A549 (cell line): ENCODE results near the gene MSMO1.

Source experiments
- CEBPB ChIP-seq, 2 experiments: fragments of >200 bp in 1 of 2; sonication (Bioruptor Twin) in 1 of 2; formaldehyde crosslinking in 1 of 2; IDR thresholded peaks; 2 replicates each; pipeline ENCODE4 v1.6.1; 2012 to 2016
- EP300 ChIP-seq, 2 experiments: fragments of >200 bp; sonication (Bioruptor Twin); formaldehyde crosslinking; IDR thresholded peaks; 2 replicates in 1 of 2; 3 replicates in 1 of 2; pipeline ENCODE4 v1.6.1; 2016 to 2017
- FOSB ChIP-seq: fragments of 250-450 bp; sonication (Bioruptor Pico); IDR thresholded peaks from 2 replicates; pipeline ENCODE4 v1.5.0; 2020; ENCODE audit warnings: mild to moderate bottlenecking, moderate library complexity
- HDAC2 ChIP-seq: fragments of 200-600 bp; sonication (generic); IDR thresholded peaks from 2 replicates; pipeline ENCODE4 v1.6.1; 2016
- HOXA7 ChIP-seq: fragments of 250-450 bp; sonication (Bioruptor Pico); IDR thresholded peaks from 2 replicates; pipeline ENCODE4 v1.5.0; 2020; ENCODE audit warnings: mild to moderate bottlenecking, moderate library complexity
- KDM5A ChIP-seq: fragments of 200-600 bp; sonication (generic); IDR thresholded peaks from 2 replicates; pipeline ENCODE4 v1.6.1; 2016; ENCODE audit warnings: antibody characterized with exemption, mild to moderate bottlenecking
- POLR2A ChIP-seq: IDR thresholded peaks from 2 replicates; pipeline ENCODE4 v1.6.1; 2012; ENCODE audit warnings: mild to moderate bottlenecking, low read length
- RCOR1 ChIP-seq: fragments of 150-350 bp; IDR thresholded peaks from 2 replicates; pipeline ENCODE4 v1.6.1; 2014; ENCODE audit warnings: antibody characterized with exemption, low read length, low read depth
- TP53 ChIP-seq: fragments of 250-450 bp; sonication (Bioruptor Pico); IDR thresholded peaks from 2 replicates; pipeline ENCODE4 v1.5.0; 2021; ENCODE audit warnings: mild to moderate bottlenecking, moderate library complexity
- ZNF302 ChIP-seq: fragments of 250-450 bp; sonication (Bioruptor Pico); IDR thresholded peaks from 2 replicates; pipeline ENCODE4 v1.9.0; 2021; ENCODE audit warnings: inconsistent platforms, mild to moderate bottlenecking, moderate library complexity
- TF ChIP-seq, protein P1 (sequence below): fragments of >200 bp; sonication (Bioruptor Twin); formaldehyde crosslinking; IDR thresholded peaks from 3 replicates; pipeline ENCODE4 v1.5.1; 2016
- TF ChIP-seq, protein P2 (sequence below): IDR thresholded peaks from 2 replicates; pipeline ENCODE4 v1.6.1; 2012
- TF ChIP-seq, protein P3 (sequence below): IDR thresholded peaks from 2 replicates; pipeline ENCODE4 v1.6.1; 2012

DNA sequence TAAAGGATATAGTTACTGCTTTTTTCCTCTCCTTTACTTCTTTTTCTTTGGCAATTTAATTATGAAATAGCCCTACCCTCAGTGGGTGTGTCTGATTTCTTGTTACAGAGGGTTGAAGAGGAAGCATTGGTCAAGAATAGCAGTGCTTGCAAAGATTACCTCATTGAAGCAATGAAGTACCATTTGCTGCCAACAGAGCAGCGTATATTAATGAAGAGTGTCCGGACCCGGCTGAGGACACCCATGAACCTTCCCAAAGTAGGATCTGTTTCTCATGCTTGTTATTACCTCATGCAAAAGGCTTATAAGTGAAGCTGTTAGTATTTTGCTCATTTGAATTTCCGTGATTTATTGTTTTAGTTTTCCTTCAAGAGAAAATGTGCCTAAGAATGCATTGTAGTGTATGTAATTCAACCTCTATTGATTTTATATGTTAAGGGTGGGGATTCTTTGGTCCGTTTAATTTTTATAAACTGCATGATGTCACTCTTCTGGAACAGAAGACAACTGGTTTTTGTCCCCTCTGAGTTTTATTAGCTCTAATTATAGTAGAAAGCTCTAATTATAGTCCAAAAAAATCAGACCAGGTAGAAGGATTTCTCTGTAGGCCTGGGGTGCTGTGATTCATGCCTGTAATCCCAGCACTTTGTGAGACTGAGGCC is 27.9 kb upstream of the MSMO1 start:
- TF ChIP-seq, protein P1, sequence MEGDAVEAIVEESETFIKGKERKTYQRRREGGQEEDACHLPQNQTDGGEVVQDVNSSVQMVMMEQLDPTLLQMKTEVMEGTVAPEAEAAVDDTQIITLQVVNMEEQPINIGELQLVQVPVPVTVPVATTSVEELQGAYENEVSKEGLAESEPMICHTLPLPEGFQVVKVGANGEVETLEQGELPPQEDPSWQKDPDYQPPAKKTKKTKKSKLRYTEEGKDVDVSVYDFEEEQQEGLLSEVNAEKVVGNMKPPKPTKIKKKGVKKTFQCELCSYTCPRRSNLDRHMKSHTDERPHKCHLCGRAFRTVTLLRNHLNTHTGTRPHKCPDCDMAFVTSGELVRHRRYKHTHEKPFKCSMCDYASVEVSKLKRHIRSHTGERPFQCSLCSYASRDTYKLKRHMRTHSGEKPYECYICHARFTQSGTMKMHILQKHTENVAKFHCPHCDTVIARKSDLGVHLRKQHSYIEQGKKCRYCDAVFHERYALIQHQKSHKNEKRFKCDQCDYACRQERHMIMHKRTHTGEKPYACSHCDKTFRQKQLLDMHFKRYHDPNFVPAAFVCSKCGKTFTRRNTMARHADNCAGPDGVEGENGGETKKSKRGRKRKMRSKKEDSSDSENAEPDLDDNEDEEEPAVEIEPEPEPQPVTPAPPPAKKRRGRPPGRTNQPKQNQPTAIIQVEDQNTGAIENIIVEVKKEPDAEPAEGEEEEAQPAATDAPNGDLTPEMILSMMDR, result no peak
- TF ChIP-seq POLR2A (no peak), FOSB (CRISPR knock-in tag) (no peak), RCOR1 (no peak), CEBPB (IDR thresholded peaks at IDR 0.05) (no peak), EP300 (IDR thresholded peaks at IDR 0.05) (no peak), HOXA7 (no peak), ZNF302 (CRISPR knock-in tag) (no peak), HDAC2 (no peak), KDM5A (no peak), TP53 (CRISPR knock-in tag) (no peak)
- TF ChIP-seq, protein P2, sequence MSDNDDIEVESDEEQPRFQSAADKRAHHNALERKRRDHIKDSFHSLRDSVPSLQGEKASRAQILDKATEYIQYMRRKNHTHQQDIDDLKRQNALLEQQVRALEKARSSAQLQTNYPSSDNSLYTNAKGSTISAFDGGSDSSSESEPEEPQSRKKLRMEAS, result no peak
- TF ChIP-seq, protein P3, sequence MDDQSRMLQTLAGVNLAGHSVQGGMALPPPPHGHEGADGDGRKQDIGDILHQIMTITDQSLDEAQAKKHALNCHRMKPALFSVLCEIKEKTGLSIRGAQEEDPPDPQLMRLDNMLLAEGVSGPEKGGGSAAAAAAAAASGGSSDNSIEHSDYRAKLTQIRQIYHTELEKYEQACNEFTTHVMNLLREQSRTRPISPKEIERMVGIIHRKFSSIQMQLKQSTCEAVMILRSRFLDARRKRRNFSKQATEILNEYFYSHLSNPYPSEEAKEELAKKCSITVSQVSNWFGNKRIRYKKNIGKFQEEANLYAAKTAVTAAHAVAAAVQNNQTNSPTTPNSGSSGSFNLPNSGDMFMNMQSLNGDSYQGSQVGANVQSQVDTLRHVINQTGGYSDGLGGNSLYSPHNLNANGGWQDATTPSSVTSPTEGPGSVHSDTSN, result no peak
